ENCODE results near the gene GTPBP8. TPM values are rescaled to one million over a fixed set of nuclear protein-coding genes. Genes with fewer than 3 reads are reported as not detected.
A peak's percentile ranks its signal among the peaks of the same experiment; 100 is the strongest.

GTPBP8 gene
- total and polyA plus RNA-seq, 2 of the 13 experiments (the other 11 are each of a cell fraction or from before 2014, with no cell fraction given): 12.5 to 16.7 TPM

- TF ChIP-seq, protein P1, sequence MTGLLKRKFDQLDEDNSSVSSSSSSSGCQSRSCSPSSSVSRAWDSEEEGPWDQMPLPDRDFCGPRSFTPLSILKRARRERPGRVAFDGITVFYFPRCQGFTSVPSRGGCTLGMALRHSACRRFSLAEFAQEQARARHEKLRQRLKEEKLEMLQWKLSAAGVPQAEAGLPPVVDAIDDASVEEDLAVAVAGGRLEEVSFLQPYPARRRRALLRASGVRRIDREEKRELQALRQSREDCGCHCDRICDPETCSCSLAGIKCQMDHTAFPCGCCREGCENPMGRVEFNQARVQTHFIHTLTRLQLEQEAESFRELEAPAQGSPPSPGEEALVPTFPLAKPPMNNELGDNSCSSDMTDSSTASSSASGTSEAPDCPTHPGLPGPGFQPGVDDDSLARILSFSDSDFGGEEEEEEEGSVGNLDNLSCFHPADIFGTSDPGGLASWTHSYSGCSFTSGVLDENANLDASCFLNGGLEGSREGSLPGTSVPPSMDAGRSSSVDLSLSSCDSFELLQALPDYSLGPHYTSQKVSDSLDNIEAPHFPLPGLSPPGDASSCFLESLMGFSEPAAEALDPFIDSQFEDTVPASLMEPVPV (CRISPR knock-in tag; IDR thresholded peaks at IDR 0.05): peak; percentile 93
- TF ChIP-seq SRY (CRISPR knock-in tag; IDR thresholded peaks at IDR 0.05) (peak; percentile 86), ZNF329 (CRISPR knock-in tag; IDR thresholded peaks at IDR 0.05; ENCODE audit: low read depth) (no peak; the same call in 1 of the 2 replicates), NFIC (IDR thresholded peaks at IDR 0.05; ENCODE audit: low read length) (peak; percentile 57; the same call in 1 of the 2 replicates), MIXL1 (CRISPR knock-in tag; IDR thresholded peaks at IDR 0.05) (0 out of 2 replicates have a peak, but pooled peaks have one; percentile 25), ADNP (CRISPR knock-in tag; IDR thresholded peaks at IDR 0.05) (no peak), MLXIP (CRISPR knock-in tag; IDR thresholded peaks at IDR 0.05; ENCODE audit: borderline replicate concordance) (no peak), SRSF4 (IDR thresholded peaks at IDR 0.05; ENCODE audit: low read depth, low read length, poor library complexity, severe bottlenecking) (no peak), PAX8 (CRISPR knock-in tag; IDR thresholded peaks at IDR 0.05; ENCODE audit: borderline replicate concordance) (no peak), ZNF598 (CRISPR knock-in tag; IDR thresholded peaks at IDR 0.05; ENCODE audit: borderline replicate concordance) (peak; percentile 94), KDM1A (CRISPR knock-in tag; IDR thresholded peaks at IDR 0.05) (0 out of 2 replicates have a peak, but pooled peaks have one; percentile 46), ZFP90 (CRISPR knock-in tag; IDR thresholded peaks at IDR 0.05; ENCODE audit: borderline replicate concordance) (peak; percentile 88; the same call in 1 of the 2 replicates), FLYWCH1 (CRISPR knock-in tag; IDR thresholded peaks at IDR 0.05) (no peak), ZNF619 (CRISPR knock-in tag; IDR thresholded peaks at IDR 0.05) (no peak), CENPT (CRISPR knock-in tag; IDR thresholded peaks at IDR 0.05; ENCODE audit: low read depth) (no peak), ARNT2 (CRISPR knock-in tag; IDR thresholded peaks at IDR 0.05; ENCODE audit: low read depth) (peak; percentile 82), TFDP1 (CRISPR knock-in tag; IDR thresholded peaks at IDR 0.05; ENCODE audit: borderline replicate concordance) (peak; percentile 85), MAFF (IDR thresholded peaks at IDR 0.05; ENCODE audit: low read depth, low read length) (no peak), ZNF296 (CRISPR knock-in tag; conservative IDR thresholded peaks at IDR 0.05) (no peak)
- TF ChIP-seq, protein P2, sequence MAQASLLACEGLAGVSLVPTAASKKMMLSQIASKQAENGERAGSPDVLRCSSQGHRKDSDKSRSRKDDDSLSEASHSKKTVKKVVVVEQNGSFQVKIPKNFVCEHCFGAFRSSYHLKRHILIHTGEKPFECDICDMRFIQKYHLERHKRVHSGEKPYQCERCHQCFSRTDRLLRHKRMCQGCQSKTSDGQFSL (CRISPR knock-in tag; IDR thresholded peaks at IDR 0.05): no peak
- TF ChIP-seq, protein P3, sequence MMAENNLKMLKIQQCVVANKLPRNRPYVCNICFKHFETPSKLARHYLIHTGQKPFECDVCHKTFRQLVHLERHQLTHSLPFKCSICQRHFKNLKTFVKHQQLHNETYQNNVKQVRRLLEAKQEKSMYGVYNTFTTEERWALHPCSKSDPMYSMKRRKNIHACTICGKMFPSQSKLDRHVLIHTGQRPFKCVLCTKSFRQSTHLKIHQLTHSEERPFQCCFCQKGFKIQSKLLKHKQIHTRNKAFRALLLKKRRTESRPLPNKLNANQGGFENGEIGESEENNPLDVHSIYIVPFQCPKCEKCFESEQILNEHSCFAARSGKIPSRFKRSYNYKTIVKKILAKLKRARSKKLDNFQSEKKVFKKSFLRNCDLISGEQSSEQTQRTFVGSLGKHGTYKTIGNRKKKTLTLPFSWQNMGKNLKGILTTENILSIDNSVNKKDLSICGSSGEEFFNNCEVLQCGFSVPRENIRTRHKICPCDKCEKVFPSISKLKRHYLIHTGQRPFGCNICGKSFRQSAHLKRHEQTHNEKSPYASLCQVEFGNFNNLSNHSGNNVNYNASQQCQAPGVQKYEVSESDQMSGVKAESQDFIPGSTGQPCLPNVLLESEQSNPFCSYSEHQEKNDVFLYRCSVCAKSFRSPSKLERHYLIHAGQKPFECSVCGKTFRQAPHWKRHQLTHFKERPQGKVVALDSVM (CRISPR knock-in tag; IDR thresholded peaks at IDR 0.05): peak; percentile 3; the same call in 1 of the 2 replicates
Observed at GRCh38 chr3:112990672-112991602, at the start of gene GTPBP8 (continued).
